HFF-Myc (cell line): ENCODE data around the gene SWI5.

ENCODE experiments used
- DNase-seq: peaks from one replicate; pipeline ENCODE4 v3.0.0-alpha.2; 2011; ENCODE audit warnings: low read depth; ENCODE audit errors: extremely low read depth
- H3K4me3 ChIP-seq: replicated peaks from 2 replicates; pipeline ENCODE4 v1.5.1; 2011; ENCODE audit warnings: low read depth, mild to moderate bottlenecking, control low read depth, low read length
- CTCF ChIP-seq: IDR thresholded peaks from 2 replicates; pipeline ENCODE4 v1.5.1; 2012; ENCODE audit warnings: mild to moderate bottlenecking, low read depth, low read length, control low read depth; ENCODE audit errors: missing control alignments

The SWI5 gene

GRCh38 chr9:128293091-128293490 lies 17.0 kb downstream of the SWI5 start:
- no peak for TF ChIP-seq CTCF
- no peak for DNase-seq
- H3K4me3 ChIP-seq: no peak overlapping the region

- no peak for DNase-seq
- TF ChIP-seq CTCF: no peak
- H3K4me3 ChIP-seq: no peak overlapping the region
Measured at GRCh38 chr9:128294142-128294541, 18.1 kb downstream of the SWI5 start.

- H3K4me3 ChIP-seq: no peak overlapping the region
- TF ChIP-seq CTCF: no peak
- no peak for DNase-seq
Measured at GRCh38 chr9:128296340-128297220, 20.5 kb downstream of the SWI5 start.

- no peak for TF ChIP-seq CTCF
- no peak overlapping the region for H3K4me3 ChIP-seq
- DNase-seq: no peak
Measured at GRCh38 chr9:128297221-128297773, 21.2 kb downstream of the SWI5 start.

GRCh38 chr9:128298535-128299482 lies 22.7 kb downstream of the SWI5 start:
- no peak for TF ChIP-seq CTCF
- DNase-seq: no peak
- H3K4me3 ChIP-seq: no peak overlapping the region

GRCh38 chr9:128304136-128304970 lies 28.3 kb downstream of the SWI5 start:
- TF ChIP-seq CTCF: no peak
- DNase-seq: no peak
- no peak overlapping the region for H3K4me3 ChIP-seq
